Measurements from ENCODE around the gene CLPTM1. TPM values are rescaled to one million over a fixed set of nuclear protein-coding genes. Genes with fewer than 3 reads are reported as not detected.

CLPTM1 gene
- total and polyA plus RNA-seq, 9 of the 15 experiments (the other 6 are each of a cell fraction or from before 2014, with no cell fraction given), result 0.37 to 96.0 (median 27.5) TPM

GRCh38 chr19:44960906-44961728 is 5.9 kb downstream of the CLPTM1 start:
- ATAC-seq, result no peak
- ChIA-PET CTCF (ENCODE audit: low intra/inter-chr PET ratio) (no interaction called here), POLR2A (no interaction called here)
- WGBS (ENCODE audit: insufficient coverage, low coverage, missing lambda C conversion rate), result 84% methylated on average over 7 of the region's 8 CpGs
- TF ChIP-seq ZBTB33 (CRISPR knock-in tag; IDR thresholded peaks at IDR 0.05) (no peak), SMAD2 (IDR thresholded peaks at IDR 0.05; ENCODE audit: low read depth, low read length) (no peak), BHLHE40 (IDR thresholded peaks at IDR 0.05; ENCODE audit: low read length) (no peak), POLR2G (IDR thresholded peaks at IDR 0.05; ENCODE audit: low read depth, low read length) (no peak), ZNF518B (CRISPR knock-in tag; IDR thresholded peaks at IDR 0.05) (no peak), TEAD2 (tag; IDR thresholded peaks at IDR 0.05) (no peak), PRPF4 (IDR thresholded peaks at IDR 0.05; ENCODE audit: insufficient read depth, low read depth, low read length, poor library complexity, severe bottlenecking) (no peak), HMGXB4 (CRISPR knock-in tag; IDR thresholded peaks at IDR 0.05) (no peak), KLF13 (tag; IDR thresholded peaks at IDR 0.05; ENCODE audit: borderline replicate concordance, low read depth) (no peak), PHF20 (IDR thresholded peaks at IDR 0.05; ENCODE audit: partially characterized antibody) (no peak), MCM3 (IDR thresholded peaks at IDR 0.05) (no peak), CBX3 (IDR thresholded peaks at IDR 0.05; ENCODE audit: borderline replicate concordance in 1 of 2, low read length in 2 of 2) (no peak), EZH2 (IDR thresholded peaks at IDR 0.05; ENCODE audit: borderline replicate concordance, low read depth, low read length) (no peak), TAF15 (IDR thresholded peaks at IDR 0.05; ENCODE audit: low read depth, low read length) (no peak)
- Histone ChIP-seq H4K20me1 (replicated peaks; ENCODE audit: control insufficient read depth, insufficient read depth, low read length) (peaks cover 17% of the 10 kb centered on the region), H3K9me1 (ENCODE audit: control insufficient read depth, insufficient read depth, low read length) (peaks cover 9% of the 10 kb centered on the region), H3K4me3 (no peak overlapping the region), H3K4me1 (replicated peaks in 1 of 2; ENCODE audit: control insufficient read depth in 2 of 2, insufficient read depth in 2 of 2, low read length in 2 of 2) (peaks cover 13% of the 10 kb centered on the region in 2 experiments; a peak in 4 of 5 replicates), H3K27me3 (ENCODE audit: control insufficient read depth in 2 of 2, insufficient read depth in 2 of 2, low read length in 2 of 2) (no peaks in the 10 kb centered on the region), H2AFZ (ENCODE audit: low read depth, low read length) (no peak overlapping the region), H3K4me2 (ENCODE audit: insufficient read depth, low read length) (no peak overlapping the region), H3K27ac (ENCODE audit: extremely low read depth, low read depth, low read length) (no peak overlapping the region), H3K79me2 (ENCODE audit: control insufficient read depth, insufficient read depth, low read length) (peaks cover 53% of the 10 kb centered on the region), H3K9me3 (replicated peaks; ENCODE audit: control insufficient read depth, insufficient read depth, low read depth, low read length) (no peaks in the 10 kb centered on the region), H3K36me3 (ENCODE audit: control insufficient read depth, insufficient read depth, low read length) (peaks cover 62% of the 10 kb centered on the region; the same call in 2 of the 3 replicates), H3K9ac (ENCODE audit: insufficient read depth in 1 of 2, low read depth in 2 of 2, low read length in 2 of 2) (peak overlapping the region in 1 of 2 experiments; percentile 72; a peak in 2 of 4 replicates)
- BruUV-seq (replicated peaks), result no TSS peak
- no peak for FAIRE-seq
- no peak for DNase-seq (ENCODE audit: extremely low read depth in 1 of 4, low spot score in 3 of 4)
- intact Hi-C loops (cut with micrococcal nuclease) (no loop called here), in situ Hi-C loops (cut with MboI) (no loop called here)

Measured in K562 (cell line).